Upper lobe of left lung (tissue), 6 donors: ENCODE data around the gene ARID5B. TPM values are rescaled to one million over a fixed set of nuclear protein-coding genes. Genes with fewer than 3 reads are reported as not detected.
"Not testable (repeated sequence)": the region's sequence is repeated elsewhere in the genome, so short reads cannot be mapped to it uniquely, and the experiment has no call there.

Experiments used
- ATAC-seq, 2 donors: fragments of 200-7000 bp; cut with Tn5 transposase; one replicate each; pipeline ENCODE4 v1.9.1; 2022; ENCODE audit warnings: mild to moderate bottlenecking in 2 of 2, moderate library complexity in 2 of 2; ENCODE audit not compliant: low FRiP score in 2 of 2
- DNase-seq, 2 donors: peaks; one replicate each; pipeline ENCODE4 v3.0.0-alpha.2; 2019 to 2020
- H3K27ac ChIP-seq, 4 donors: fragments of 200-600 bp; sonication (generic); one replicate each; pipeline ENCODE4 v1.5.1; 2016 to 2019
- H3K27me3 ChIP-seq, 4 donors: fragments of 200-600 bp; sonication (generic); one replicate each; pipeline ENCODE4 v1.5.1; 2017 to 2019
- H3K36me3 ChIP-seq, 4 donors: fragments of 200-600 bp; sonication (generic); one replicate each; pipeline ENCODE4 v1.5.1; 2016 to 2019
- H3K4me1 ChIP-seq, 4 donors: fragments of 200-600 bp; sonication (generic); one replicate each; pipeline ENCODE4 v1.5.1; 2018 to 2019
- H3K4me3 ChIP-seq, 4 donors: fragments of 200-600 bp; sonication (generic); one replicate each; pipeline ENCODE4 v1.5.1; 2017 to 2019; ENCODE audit warnings: mild to moderate bottlenecking in 2 of 4, moderate library complexity in 1 of 4
- H3K9me3 ChIP-seq, 4 donors: fragments of 200-600 bp; sonication (generic); one replicate each; pipeline ENCODE4 v1.5.1; 2018 to 2019
- EP300 ChIP-seq, 4 donors: sonication (generic); formaldehyde crosslinking; IDR thresholded peaks; one replicate each; pipeline ENCODE4 v1.5.1; 2017; ENCODE audit warnings: antibody characterized with exemption in 4 of 4, control low read depth in 2 of 4
- POLR2A ChIP-seq, 4 donors: fragments of 450-650 bp; IDR thresholded peaks; one replicate each; pipeline ENCODE4 v1.5.1; 2016 to 2017; ENCODE audit warnings: antibody characterized with exemption in 4 of 4, mild to moderate bottlenecking in 2 of 4
- POLR2AphosphoS5 ChIP-seq, 2 donors: sonication (generic); formaldehyde crosslinking; IDR thresholded peaks; one replicate each; pipeline ENCODE4 v1.5.1; 2017; ENCODE audit warnings: antibody characterized with exemption in 2 of 2
- WGBS, 2 donors: methylation state at CpG; one replicate each; pipeline ENCODE4 v1.1.5; 2017 to 2018; 5-methylcytosine and 5-hydroxymethylcytosine counted together
- total RNA-seq, 6 donors: library from RNA; depleted of rRNA in 4 of 6; stranded (reverse); fragments of >200 nt in 4 of 6; gene quantifications; one replicate each; pipeline versions ENCODE4 v1.1.0 to v1.2.1, GENCODE V29; 2016 to 2021
- TF ChIP-seq, protein P1 (sequence below), 6 experiments: fragments of 450-650 bp in 4 of 6; fragments of 200-600 bp in 2 of 6; sonication (generic) in 2 of 6; IDR thresholded peaks; one replicate each; pipeline ENCODE4 v1.5.1; 2016 to 2019; ENCODE audit warnings: antibody characterized with exemption in 6 of 6
- donor health status: DM: no; HTN: no; CAD: no; lungs with moderate emphysema.
- donor health status: DM: no; HTN: yes; CAD: no; lungs with severe emphysema.

The ARID5B gene
- total RNA-seq, 6 donors from 2014 or later: 20.2 to 51.3 (median 28.4) TPM

GRCh38 chr10:62025134-62025794 is 123.8 kb downstream of the ARID5B start:
- ATAC-seq (no peak), DNase-seq (no peak)
- Histone ChIP-seq H3K27me3 (no peaks in the 10 kb centered on the region), H3K4me1 (peaks cover 0 to 9% (median 4%) of the 10 kb centered on the region in 4 donors), H3K27ac (no peak overlapping the region), H3K4me3 (no peak overlapping the region), H3K36me3 (no peaks in the 10 kb centered on the region), H3K9me3 (no peaks in the 10 kb centered on the region)
- no peak for TF ChIP-seq POLR2AphosphoS5 (IDR thresholded peaks at IDR 0.05)
- TF ChIP-seq, protein P1, sequence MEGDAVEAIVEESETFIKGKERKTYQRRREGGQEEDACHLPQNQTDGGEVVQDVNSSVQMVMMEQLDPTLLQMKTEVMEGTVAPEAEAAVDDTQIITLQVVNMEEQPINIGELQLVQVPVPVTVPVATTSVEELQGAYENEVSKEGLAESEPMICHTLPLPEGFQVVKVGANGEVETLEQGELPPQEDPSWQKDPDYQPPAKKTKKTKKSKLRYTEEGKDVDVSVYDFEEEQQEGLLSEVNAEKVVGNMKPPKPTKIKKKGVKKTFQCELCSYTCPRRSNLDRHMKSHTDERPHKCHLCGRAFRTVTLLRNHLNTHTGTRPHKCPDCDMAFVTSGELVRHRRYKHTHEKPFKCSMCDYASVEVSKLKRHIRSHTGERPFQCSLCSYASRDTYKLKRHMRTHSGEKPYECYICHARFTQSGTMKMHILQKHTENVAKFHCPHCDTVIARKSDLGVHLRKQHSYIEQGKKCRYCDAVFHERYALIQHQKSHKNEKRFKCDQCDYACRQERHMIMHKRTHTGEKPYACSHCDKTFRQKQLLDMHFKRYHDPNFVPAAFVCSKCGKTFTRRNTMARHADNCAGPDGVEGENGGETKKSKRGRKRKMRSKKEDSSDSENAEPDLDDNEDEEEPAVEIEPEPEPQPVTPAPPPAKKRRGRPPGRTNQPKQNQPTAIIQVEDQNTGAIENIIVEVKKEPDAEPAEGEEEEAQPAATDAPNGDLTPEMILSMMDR (IDR thresholded peaks at IDR 0.05): no peak
- no peak for TF ChIP-seq POLR2A (IDR thresholded peaks at IDR 0.05)
- TF ChIP-seq EP300 (IDR thresholded peaks at IDR 0.05): no peak
- 91 to 92% methylated on average over 4 of the region's 4 CpGs for WGBS, 2 donors

- 80 to 81% methylated on average over 4 of the region's 4 CpGs for WGBS, 2 donors
- no peak for DNase-seq
- H3K27ac ChIP-seq: no peak overlapping the region
- no peak for ATAC-seq
- no peak overlapping the region for H3K4me3 ChIP-seq
- H3K9me3 ChIP-seq: no peaks in the 10 kb centered on the region
- no peaks in the 10 kb centered on the region for H3K27me3 ChIP-seq
- H3K4me1 ChIP-seq: peaks cover 0 to 5% (median 1%) of the 10 kb centered on the region in 4 donors
- TF ChIP-seq, protein P1 (IDR thresholded peaks at IDR 0.05): no peak
- TF ChIP-seq POLR2AphosphoS5 (IDR thresholded peaks at IDR 0.05) (no peak), EP300 (IDR thresholded peaks at IDR 0.05) (no peak), POLR2A (IDR thresholded peaks at IDR 0.05) (no peak)
- H3K36me3 ChIP-seq: no peaks in the 10 kb centered on the region
Measured at GRCh38 chr10:62025901-62026879, 124.7 kb downstream of the ARID5B start.

DNA sequence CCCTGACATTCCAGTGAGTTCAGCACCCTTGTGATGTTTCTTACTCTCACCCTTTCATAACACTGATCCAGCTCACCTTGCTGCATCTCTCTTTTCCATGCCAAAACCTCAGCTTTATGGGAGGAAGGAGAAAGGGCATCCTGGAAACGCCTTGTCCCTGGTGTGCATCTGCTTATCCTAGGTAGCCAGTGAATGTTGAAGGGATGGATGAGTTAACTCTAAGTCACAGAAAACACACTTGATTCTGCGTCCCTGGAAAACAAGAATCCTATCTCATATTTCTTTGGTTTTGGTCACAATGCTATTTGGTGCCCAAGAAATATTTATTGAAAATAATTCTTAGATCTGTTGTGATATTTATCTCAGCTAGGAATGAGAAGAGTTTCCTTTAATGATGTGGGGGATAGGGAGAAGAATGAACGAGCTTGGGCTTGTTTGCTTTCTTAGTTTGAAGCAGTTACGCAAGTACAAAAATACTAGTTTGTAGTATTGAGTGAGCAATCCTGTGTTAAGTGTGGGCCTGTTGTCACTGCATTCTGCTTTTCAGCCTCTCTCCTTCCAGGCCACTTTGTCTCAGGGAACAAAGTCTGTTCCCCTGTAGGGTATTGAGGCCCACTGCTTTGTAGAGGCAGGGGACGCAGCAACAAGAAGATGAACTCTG is 126.5 kb downstream of the ARID5B start:
- H3K4me3 ChIP-seq: no peak overlapping the region
- peaks cover 0 to 6% (median 2%) of the 10 kb centered on the region in 4 donors for H3K4me1 ChIP-seq
- H3K36me3 ChIP-seq: no peaks in the 10 kb centered on the region
- WGBS, 2 donors: 79% methylated on average over 5 of the region's 5 CpGs
- H3K27ac ChIP-seq: peak overlapping the region in 2 of 4 donors; percentile 16 to 23
- no peak for ATAC-seq
- TF ChIP-seq POLR2A (IDR thresholded peaks at IDR 0.05): no peak
- no peak for TF ChIP-seq POLR2AphosphoS5 (IDR thresholded peaks at IDR 0.05)
- TF ChIP-seq, protein P1 (IDR thresholded peaks at IDR 0.05): no peak
- no peak for TF ChIP-seq EP300 (IDR thresholded peaks at IDR 0.05)
- no peaks in the 10 kb centered on the region for H3K27me3 ChIP-seq
- H3K9me3 ChIP-seq: no peaks in the 10 kb centered on the region
- no peak for DNase-seq

DNA sequence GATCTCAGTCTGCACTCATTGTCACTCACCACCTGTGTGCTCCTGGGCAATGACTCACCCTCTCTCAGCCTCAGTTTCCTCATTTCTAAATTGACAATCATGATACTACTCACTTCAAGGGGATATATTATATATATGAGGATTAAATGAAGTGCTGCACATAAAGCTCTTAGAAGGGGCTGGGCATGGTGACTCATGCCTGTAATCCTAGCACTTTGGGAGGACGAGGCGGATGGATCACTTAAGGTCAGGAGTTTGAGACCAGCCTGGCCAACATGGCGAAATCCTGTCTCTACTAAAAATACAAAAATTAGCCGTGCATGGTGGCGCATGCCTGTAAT is 127.0 kb downstream of the ARID5B start:
- not testable (repeated sequence) for ATAC-seq, H3K9me3 ChIP-seq, DNase-seq, H3K36me3 ChIP-seq, H3K4me1 ChIP-seq, H3K4me3 ChIP-seq, H3K27me3 ChIP-seq
- WGBS, 2 donors: 88 to 90% methylated on average over 5 of the region's 5 CpGs
- H3K27ac ChIP-seq: peak overlapping the region in 2 of 4 donors; percentile 16 to 23

DNA sequence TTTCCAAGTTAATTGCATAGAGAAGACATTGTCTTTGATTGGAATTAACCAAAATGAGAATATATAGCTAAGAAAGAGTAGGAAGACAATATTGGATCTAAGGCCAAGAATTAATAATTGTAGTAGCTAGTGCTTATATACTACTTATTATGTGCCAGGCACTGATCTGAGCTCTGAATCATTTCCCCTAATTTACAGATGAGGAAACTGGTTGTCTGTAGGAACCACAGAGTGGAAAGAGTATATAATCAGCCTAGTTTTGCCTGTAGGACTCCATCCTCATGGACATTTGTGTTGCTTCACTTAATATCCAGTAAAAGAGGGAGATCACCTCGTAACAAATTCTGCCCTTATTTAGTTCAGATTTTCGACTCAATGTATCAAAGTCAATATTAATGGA is 127.9 kb downstream of the ARID5B start:
- no peaks in the 10 kb centered on the region for H3K27me3 ChIP-seq
- H3K4me3 ChIP-seq: no peak overlapping the region
- DNase-seq: no peak
- H3K27ac ChIP-seq: no peak overlapping the region
- no peak for TF ChIP-seq EP300 (IDR thresholded peaks at IDR 0.05)
- no peak for TF ChIP-seq POLR2AphosphoS5 (IDR thresholded peaks at IDR 0.05)
- TF ChIP-seq, protein P1 (IDR thresholded peaks at IDR 0.05): no peak
- no peak for TF ChIP-seq POLR2A (IDR thresholded peaks at IDR 0.05)
- no peak for ATAC-seq
- 93 to 100% methylated on average over 2 of the region's 2 CpGs for WGBS, 2 donors
- H3K9me3 ChIP-seq: no peaks in the 10 kb centered on the region
- H3K4me1 ChIP-seq: peaks cover 0 to 6% (median 2%) of the 10 kb centered on the region in 4 donors
- H3K36me3 ChIP-seq: no peaks in the 10 kb centered on the region
